HepG2 (cell line): ENCODE data around the gene VRK3. TPM values are rescaled to one million over a fixed set of nuclear protein-coding genes. Genes with fewer than 3 reads are reported as not detected.

Source experiments
- ATF7-NPFF ChIP-seq: sonication (generic); formaldehyde crosslinking; IDR thresholded peaks from 2 replicates; pipeline ENCODE4 v1.8.1; 2023; ENCODE audit warnings: mild to moderate bottlenecking, low read depth, missing genetic modification reagents, moderate library complexity
- CEBPZ ChIP-seq: IDR thresholded peaks from 2 replicates; pipeline ENCODE4 v1.6.1; 2012; ENCODE audit warnings: low read length, improper control_type of control experiment
- FOXO1 ChIP-seq: sonication (generic); formaldehyde crosslinking; IDR thresholded peaks from 2 replicates; pipeline ENCODE4 v1.4.0; 2020; ENCODE audit warnings: missing genetic modification reagents
- IRF2 ChIP-seq: IDR thresholded peaks from 2 replicates; pipeline ENCODE4 v1.6.1; 2018; ENCODE audit warnings: missing genetic modification reagents, missing compliant biosample characterization
- JUND ChIP-seq: sonication (generic); formaldehyde crosslinking; IDR thresholded peaks from 2 replicates; pipeline ENCODE4 v1.8.0; 2022; ENCODE audit warnings: mild to moderate bottlenecking, missing genetic modification reagents
- KAT7 ChIP-seq: IDR thresholded peaks from 2 replicates; pipeline ENCODE4 v1.6.1; 2018; ENCODE audit warnings: borderline replicate concordance, missing compliant biosample characterization
- NR2F6 ChIP-seq, 2 experiments: IDR thresholded peaks; 2 replicates each; pipeline ENCODE4 v1.6.1; 2016; ENCODE audit warnings: antibody characterized with exemption in 1 of 2, mild to moderate bottlenecking in 1 of 2
- PLRG1 ChIP-seq: fragments of 450-650 bp; conservative IDR thresholded peaks from 2 replicates; pipeline ENCODE4 v1.6.1; 2016
- RNF2 ChIP-seq: fragments of 450-650 bp; conservative IDR thresholded peaks from 2 replicates; pipeline ENCODE4 v1.6.1; 2016; ENCODE audit warnings: low read depth
- SRY ChIP-seq: sonication (generic); formaldehyde crosslinking; IDR thresholded peaks from 2 replicates; pipeline ENCODE4 v1.8.0; 2022; ENCODE audit warnings: mild to moderate bottlenecking, missing genetic modification reagents
- ZBTB1 ChIP-seq: sonication (generic); formaldehyde crosslinking; IDR thresholded peaks from 2 replicates; pipeline ENCODE4 v1.4.0; 2020; ENCODE audit warnings: missing genetic modification reagents, borderline replicate concordance
- ZFP82 ChIP-seq: sonication (generic); formaldehyde crosslinking; IDR thresholded peaks from 2 replicates; pipeline ENCODE4 v1.5.1; 2020; ENCODE audit warnings: mild to moderate bottlenecking, missing genetic modification reagents, borderline replicate concordance
- ZMYM2 ChIP-seq: sonication (generic); formaldehyde crosslinking; IDR thresholded peaks from 2 replicates; pipeline ENCODE4 v1.8.0; 2022; ENCODE audit warnings: mild to moderate bottlenecking, missing genetic modification reagents
- ZNF34 ChIP-seq: sonication (generic); formaldehyde crosslinking; IDR thresholded peaks from 2 replicates; pipeline ENCODE4 v1.4.0; 2020; ENCODE audit warnings: mild to moderate bottlenecking, missing genetic modification reagents, borderline replicate concordance
- ZNF567 ChIP-seq: sonication (generic); formaldehyde crosslinking; IDR thresholded peaks from 2 replicates; pipeline ENCODE4 v1.8.1; 2023; ENCODE audit warnings: mild to moderate bottlenecking, missing genetic modification reagents, borderline replicate concordance
- ZNF672 ChIP-seq: sonication (generic); formaldehyde crosslinking; IDR thresholded peaks from 2 replicates; pipeline ENCODE4 v1.8.1; 2022; ENCODE audit warnings: missing genetic modification reagents
- ZNF776 ChIP-seq: sonication (generic); formaldehyde crosslinking; IDR thresholded peaks from 2 replicates; pipeline ENCODE4 v1.4.0; 2020; ENCODE audit warnings: mild to moderate bottlenecking, missing genetic modification reagents
- polyA plus RNA-seq, 8 experiments: library from polyadenylated mRNA; depleted of rRNA in 3 of 8; stranded (reverse) in 7 of 8; unstranded in 1 of 8; fragments of >200 nt; fragmentation: Illumina TruSeq in 4 of 8; extraction: Trizol in 4 of 8; gene quantifications; 2 replicates each; pipeline versions ENCODE4 v1.2.1 to v1.2.3, GENCODE V29; 2011 to 2016; ENCODE audit warnings: low read depth in 4 of 8, missing spikeins in 1 of 8, mixed read lengths in 1 of 8; ENCODE audit not compliant: insufficient read depth in 1 of 8
- total RNA-seq, 5 experiments: library from RNA; depleted of rRNA; stranded (reverse); fragments of >200 nt; fragmentation: Illumina TruSeq; extraction: Trizol; gene quantifications; 2 replicates each; pipeline ENCODE4 v1.2.3, GENCODE V29; 2016; ENCODE audit warnings: low read depth in 1 of 5
- TF ChIP-seq, protein P1 (sequence below): sonication (generic); formaldehyde crosslinking; IDR thresholded peaks from 2 replicates; pipeline ENCODE4 v1.8.1; 2023; ENCODE audit warnings: mild to moderate bottlenecking, missing genetic modification reagents
- TF ChIP-seq, protein P2 (sequence below): sonication (generic); formaldehyde crosslinking; IDR thresholded peaks from 2 replicates; pipeline ENCODE4 v1.4.0; 2020; ENCODE audit warnings: low read depth, missing genetic modification reagents

VRK3 gene
- total and polyA plus RNA-seq, 2 of the 13 experiments (the other 11 are each of a cell fraction or from before 2014, with no cell fraction given), result 23.8 to 28.3 TPM

- TF ChIP-seq CEBPZ (no peak), JUND (CRISPR knock-in tag) (no peak), RNF2 (peak; percentile 99), SRY (CRISPR knock-in tag) (peak; percentile 97), ZNF567 (0 out of 2 replicates have a peak, but pooled peaks have one; percentile 60), IRF2 (CRISPR knock-in tag) (peak; percentile 79), ZNF672 (CRISPR knock-in tag) (0 out of 2 replicates have a peak, but pooled peaks have one; percentile 43), ZMYM2 (CRISPR knock-in tag) (no peak), NR2F6 (IDR thresholded peaks at IDR 0.05) (no peak), NR2F6 (CRISPR knock-in tag; IDR thresholded peaks at IDR 0.05) (no peak), PLRG1 (no peak), ZBTB1 (CRISPR knock-in tag) (no peak), KAT7 (CRISPR knock-in tag) (peak; percentile 86), ZNF776 (CRISPR knock-in tag) (peak; percentile 84; the same call in 1 of the 2 replicates), ZFP82 (CRISPR knock-in tag) (no peak), FOXO1 (CRISPR knock-in tag) (peak; percentile 55; the same call in 1 of the 2 replicates), ATF7-NPFF (CRISPR knock-in tag) (peak; percentile 99), ZNF34 (CRISPR knock-in tag) (no peak)
- TF ChIP-seq, protein P1, sequence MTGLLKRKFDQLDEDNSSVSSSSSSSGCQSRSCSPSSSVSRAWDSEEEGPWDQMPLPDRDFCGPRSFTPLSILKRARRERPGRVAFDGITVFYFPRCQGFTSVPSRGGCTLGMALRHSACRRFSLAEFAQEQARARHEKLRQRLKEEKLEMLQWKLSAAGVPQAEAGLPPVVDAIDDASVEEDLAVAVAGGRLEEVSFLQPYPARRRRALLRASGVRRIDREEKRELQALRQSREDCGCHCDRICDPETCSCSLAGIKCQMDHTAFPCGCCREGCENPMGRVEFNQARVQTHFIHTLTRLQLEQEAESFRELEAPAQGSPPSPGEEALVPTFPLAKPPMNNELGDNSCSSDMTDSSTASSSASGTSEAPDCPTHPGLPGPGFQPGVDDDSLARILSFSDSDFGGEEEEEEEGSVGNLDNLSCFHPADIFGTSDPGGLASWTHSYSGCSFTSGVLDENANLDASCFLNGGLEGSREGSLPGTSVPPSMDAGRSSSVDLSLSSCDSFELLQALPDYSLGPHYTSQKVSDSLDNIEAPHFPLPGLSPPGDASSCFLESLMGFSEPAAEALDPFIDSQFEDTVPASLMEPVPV (CRISPR knock-in tag), result peak; percentile 93
- TF ChIP-seq, protein P2, sequence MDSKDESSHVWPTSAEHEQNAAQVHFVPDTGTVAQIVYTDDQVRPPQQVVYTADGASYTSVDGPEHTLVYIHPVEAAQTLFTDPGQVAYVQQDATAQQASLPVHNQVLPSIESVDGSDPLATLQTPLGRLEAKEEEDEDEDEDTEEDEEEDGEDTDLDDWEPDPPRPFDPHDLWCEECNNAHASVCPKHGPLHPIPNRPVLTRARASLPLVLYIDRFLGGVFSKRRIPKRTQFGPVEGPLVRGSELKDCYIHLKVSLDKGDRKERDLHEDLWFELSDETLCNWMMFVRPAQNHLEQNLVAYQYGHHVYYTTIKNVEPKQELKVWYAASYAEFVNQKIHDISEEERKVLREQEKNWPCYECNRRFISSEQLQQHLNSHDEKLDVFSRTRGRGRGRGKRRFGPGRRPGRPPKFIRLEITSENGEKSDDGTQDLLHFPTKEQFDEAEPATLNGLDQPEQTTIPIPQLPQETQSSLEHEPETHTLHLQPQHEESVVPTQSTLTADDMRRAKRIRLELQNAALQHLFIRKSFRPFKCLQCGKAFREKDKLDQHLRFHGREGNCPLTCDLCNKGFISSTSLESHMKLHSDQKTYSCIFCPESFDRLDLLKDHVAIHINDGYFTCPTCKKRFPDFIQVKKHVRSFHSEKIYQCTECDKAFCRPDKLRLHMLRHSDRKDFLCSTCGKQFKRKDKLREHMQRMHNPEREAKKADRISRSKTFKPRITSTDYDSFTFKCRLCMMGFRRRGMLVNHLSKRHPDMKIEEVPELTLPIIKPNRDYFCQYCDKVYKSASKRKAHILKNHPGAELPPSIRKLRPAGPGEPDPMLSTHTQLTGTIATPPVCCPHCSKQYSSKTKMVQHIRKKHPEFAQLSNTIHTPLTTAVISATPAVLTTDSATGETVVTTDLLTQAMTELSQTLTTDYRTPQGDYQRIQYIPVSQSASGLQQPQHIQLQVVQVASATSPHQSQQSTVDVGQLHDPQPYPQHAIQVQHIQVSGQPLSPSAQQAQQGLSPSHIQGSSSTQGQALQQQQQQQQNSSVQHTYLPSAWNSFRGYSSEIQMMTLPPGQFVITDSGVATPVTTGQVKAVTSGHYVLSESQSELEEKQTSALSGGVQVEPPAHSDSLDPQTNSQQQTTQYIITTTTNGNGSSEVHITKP (CRISPR knock-in tag), result peak; percentile 40; the same call in 1 of the 2 replicates
These were observed 800 bp upstream of the VRK3 start, which contains the start of gene ZNF473 (continued) for GRCh38 chr19:50025794-50026549.
